NCI-H2196 (cell line): ENCODE results near the gene ILK.

ENCODE experiments used
- DNase-seq: peaks from one replicate; lab custom pipeline; 2025; ENCODE audit not compliant: unreplicated experiment; lab: John Stamatoyannopoulos, UW

Gene ILK

DNA sequence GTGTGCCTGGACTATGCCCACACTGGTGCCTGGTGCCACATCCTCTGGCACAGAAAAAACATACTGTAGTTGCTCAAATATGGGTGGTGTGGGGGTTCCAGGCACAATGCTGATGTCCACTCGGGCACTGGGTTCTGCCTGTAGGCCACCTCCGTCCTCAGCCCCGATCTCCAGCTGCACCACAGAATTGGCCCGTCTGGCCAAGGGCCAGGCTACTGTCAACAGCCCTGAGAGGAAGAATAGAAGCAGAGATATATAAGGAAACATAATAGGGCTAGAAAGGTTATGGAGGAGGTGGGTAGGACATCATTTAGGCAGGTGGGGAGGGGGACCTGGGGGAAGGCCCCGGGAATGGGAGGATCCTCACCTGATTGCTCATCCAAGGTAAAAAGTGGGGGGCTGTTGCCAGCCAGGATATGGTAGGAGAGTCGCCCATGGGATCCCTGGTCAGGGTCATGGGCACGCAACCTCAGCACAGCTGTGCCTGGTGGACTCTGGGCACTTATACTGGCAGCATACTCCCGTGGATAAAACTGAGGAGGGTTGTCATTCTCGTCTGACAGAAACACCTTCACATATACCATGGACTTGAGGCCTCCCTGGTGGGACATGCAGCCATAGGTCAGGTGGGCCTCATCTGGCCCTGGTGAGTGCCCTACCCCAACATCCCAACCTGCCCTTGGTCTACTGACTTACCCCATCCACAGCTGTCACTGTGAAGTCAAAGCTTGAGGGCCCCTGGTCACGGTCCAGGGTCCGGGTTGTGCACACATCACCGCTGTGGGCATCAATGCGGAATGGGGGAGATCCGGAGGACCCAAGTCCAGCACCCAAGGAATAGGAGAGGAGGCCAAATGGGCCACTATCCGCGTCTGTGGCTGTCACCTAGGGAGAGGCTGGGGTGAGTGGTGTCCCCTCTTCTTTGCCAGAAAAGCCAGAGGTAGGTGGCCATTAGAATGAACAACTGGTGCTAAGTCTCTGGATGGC lies 30.1 kb downstream of the ILK start:
- no peak for DNase-seq

DNA sequence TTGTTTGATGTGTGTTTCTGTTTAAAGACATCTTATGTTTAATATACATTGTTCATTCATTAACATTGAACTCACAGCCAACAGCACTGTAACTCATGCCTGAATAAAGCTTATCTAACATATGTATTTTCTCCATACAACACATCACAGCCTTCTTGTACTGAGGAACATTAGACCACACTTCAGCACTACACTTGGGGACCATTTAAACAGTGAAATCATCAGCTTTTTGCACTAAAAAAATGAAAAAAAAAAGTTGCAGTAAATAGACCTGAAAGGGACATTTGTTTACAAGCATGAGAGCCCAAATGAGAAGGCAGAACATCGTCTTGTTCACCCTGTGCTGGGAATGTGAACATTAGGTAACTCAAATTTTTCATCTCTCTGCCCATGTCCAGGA lies 31.0 kb downstream of the ILK start:
- no peak for DNase-seq

DNA sequence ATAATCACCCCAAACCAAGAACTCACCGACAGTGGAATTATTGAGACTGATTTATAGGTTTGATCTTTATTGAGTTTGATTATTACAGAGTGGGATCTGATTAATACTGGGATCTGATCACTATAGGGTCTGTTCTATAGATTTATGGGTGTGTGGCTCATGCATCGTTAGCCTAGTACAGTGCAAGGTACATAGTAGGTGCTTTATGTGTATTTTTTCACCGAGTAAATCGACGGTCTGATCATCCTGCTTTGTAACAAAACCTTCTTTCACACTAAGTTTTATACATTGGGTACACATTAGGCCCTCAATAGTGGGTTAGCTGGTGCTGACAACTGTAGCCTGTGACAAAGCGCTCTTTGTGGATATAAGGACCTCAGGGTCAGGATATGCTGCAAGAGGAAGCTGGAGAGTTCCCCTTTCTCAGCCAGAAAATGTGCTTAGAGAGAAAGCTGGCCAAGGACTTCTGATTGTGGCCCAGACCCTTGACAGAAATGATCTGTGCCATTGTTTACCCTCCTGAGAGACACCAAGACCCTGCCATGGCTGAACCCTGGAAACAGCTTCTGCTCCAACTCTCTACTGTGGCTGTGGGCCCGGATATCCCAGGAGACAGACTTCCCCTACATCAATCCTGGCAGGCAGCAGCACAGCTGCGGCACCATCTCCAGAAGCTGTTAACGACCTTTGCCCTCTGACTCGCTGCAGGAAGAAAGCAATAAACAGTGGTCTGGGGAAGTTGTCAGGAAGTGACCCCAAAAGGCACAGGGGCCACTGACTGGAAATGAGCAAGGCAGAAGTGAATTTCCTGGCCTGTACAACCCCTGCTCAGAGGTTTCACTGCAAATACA lies 31.7 kb downstream of the ILK start:
- DNase-seq: no peak

DNA sequence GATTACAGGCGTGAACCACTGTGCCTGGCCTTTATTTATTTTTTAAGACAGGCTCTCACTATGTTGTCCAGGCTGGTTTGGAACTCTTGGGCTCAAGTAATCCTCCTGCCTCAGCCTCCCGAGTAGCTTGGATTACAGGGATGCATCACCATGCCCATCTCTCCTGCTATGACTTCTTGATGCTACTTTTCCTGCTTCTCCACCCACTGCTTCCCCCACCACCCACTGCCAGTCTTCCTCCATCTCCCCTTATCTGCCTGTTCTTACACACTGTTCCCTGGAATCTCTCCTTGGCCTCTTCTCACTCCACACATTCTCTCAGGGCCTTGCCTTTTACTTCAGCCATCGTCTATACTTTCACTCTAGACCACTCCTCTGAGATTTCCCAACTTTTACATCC lies 32.9 kb downstream of the ILK start:
- DNase-seq: no peak

DNA sequence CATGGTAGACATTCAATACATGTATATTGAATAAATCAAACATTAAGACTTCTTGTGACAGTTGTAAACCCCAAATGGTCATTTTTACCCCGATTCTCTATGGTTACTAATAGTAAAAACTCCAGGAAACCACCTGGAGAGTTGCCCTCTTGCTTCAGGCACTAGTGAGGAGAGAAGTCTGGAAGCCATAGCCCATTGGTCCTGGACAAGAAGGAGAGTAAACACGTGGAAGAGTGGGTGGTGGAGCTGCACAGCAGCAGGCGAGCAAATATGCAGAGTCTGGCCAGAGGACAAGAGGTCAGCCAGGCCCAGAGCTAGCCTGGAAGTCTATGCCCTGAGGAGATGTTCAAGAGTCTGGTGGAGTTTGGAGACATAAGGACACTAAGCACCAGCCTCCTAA lies 34.3 kb downstream of the ILK start:
- DNase-seq: peak; percentile 35

DNA sequence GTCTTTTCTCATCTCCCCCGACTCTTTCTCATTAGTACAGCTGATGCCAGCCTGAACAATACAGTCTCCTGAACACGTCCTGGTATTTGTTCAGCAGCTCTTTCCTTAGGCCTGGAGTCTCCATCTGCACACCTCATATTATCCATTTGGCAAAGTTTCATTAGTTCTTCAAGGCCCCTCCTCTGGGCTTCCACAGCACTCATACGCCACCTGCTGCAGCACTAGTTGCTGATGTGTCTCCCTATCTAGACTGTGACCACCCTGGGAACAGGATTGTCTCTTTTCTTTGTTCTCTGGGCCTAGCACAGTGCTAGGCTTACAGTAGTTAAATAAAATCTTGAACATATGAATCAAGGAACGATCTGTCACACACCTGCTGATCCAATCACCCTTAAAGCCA lies 34.9 kb downstream of the ILK start:
- DNase-seq: peak; percentile 30

DNA sequence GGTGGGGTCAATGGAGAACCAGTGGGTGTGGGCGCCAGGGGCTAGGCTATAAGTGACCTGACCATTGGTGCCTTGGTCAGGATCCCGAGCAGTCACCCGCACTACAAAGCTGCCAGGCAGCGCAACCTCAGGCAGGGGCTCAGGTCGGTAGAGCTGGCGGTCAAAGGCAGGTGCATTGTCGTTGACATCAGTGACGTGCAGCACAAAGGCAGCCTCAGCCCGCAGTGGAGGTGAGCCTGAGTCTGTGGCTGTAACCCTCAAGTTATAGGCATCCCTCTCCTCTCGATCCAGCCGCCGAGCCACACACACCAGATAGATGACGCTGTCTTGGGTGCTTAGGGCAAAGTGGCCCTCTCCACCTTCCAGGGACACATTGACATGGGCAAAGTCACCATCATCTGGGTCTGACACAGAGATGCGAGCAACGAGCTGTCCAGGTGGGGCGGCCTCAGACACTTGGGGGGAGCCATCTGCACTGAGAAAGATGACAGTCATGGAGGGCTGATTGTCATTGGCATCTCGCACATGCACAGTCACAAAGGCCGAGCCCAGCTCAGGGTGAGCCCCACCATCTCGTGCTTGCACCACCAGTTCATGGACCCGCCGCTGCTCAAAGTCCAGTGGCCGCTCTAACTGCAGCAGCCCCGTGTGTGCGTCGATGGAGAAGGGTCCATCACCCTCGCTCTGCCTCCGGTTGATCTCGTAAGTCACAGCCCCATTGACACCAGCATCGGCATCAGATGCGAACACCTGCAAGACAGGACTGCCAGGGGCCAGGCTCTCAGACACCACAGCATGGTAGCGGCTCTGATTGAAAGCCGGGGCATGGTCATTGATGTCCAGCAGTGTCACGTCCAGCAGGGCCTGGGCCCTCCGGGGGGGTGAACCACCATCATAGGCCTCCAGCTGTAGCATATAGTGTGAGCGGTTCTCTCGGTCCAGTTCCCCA lies 36.7 kb downstream of the ILK start:
- DNase-seq: no peak

DNA sequence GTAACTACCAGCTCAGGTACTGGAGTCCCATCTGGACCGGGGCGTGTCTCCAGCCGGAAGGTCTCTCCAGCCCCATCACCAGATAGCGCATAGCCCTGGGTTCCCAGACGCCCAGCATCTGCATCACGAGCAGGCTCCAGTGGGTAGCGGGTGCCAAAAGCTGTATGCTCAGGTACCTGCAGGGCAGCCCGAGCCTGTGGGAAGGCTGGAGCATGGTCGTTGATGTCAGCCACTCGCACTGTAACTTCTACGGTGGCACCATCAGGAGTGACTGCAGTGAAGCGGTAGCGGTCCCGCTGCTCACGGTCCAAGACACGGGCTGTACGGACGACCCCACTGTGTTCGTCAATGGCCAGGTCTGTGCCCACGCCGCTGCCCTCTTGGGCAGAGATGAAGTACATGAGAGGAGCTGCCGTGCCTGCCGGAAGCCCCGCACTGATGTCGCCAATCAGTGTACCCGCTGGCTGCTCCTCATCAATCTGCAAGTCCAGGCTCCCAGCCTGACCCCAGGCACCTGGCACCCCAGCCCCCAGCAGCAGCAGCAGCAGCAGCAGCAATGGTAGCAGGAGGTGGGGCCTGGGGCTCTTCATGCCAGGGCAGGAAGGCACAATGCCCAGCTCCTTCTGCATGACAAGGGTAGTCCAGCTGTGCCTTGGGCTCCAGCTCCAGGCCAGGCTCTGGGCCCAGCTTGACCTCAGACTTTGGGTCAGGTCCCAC lies 37.6 kb downstream of the ILK start:
- DNase-seq: no peak

DNA sequence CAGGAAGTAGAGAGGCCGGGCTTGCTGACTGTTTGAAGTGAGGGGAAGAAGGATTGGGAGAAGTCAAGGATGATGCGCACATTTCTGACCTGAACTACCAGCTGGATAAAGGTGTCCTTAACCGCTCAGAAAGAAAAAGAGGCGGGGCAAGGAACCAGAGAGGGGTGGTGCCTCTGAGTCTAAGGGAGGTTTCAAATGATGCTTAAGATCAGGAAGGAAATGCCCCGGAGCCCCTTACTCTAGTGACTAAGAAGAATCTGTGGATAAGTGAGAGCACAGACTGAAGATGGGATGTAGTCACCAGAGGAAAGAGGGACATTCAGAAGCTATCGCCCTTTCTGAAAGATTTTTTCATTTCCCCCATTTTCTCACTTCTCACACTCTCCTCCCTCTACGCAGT lies 39.4 kb downstream of the ILK start:
- DNase-seq: no peak

DNA sequence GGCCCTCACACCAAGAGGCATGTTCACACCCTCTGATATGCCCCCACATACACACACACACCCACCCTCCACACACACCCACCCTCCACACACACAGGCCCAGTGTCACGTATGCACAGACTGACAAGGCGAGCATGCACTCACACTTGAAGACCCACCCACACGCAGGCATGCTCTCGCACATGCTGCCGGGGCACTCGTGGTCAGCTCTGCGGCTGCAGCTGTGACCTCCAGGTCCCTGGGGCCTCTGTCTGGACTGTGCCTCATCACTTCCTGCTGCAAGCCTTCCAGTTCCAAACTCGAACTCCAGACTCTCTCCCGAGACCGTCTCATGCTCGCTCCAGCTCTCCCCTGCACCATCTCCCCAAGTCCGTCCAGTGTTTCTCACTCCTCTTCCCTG lies 42.5 kb downstream of the ILK start:
- DNase-seq: no peak

DNA sequence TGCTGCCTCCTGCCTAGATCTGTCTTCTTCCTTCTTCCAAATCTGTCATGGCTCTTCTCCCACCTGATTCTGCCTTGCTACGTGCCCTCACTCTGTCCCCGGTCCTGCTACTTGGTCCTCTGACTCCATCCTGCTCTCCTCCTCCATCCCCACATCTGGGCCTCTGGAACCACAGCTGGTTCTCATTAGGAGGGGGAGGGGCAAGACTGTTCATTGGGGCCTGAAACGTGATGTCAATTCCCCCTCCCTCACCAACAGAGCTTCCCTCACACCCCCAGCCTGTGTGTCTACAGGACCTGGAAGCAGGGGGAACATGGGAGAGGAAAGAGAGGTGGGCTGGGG lies 43.0 kb downstream of the ILK start:
- no peak for DNase-seq

DNA sequence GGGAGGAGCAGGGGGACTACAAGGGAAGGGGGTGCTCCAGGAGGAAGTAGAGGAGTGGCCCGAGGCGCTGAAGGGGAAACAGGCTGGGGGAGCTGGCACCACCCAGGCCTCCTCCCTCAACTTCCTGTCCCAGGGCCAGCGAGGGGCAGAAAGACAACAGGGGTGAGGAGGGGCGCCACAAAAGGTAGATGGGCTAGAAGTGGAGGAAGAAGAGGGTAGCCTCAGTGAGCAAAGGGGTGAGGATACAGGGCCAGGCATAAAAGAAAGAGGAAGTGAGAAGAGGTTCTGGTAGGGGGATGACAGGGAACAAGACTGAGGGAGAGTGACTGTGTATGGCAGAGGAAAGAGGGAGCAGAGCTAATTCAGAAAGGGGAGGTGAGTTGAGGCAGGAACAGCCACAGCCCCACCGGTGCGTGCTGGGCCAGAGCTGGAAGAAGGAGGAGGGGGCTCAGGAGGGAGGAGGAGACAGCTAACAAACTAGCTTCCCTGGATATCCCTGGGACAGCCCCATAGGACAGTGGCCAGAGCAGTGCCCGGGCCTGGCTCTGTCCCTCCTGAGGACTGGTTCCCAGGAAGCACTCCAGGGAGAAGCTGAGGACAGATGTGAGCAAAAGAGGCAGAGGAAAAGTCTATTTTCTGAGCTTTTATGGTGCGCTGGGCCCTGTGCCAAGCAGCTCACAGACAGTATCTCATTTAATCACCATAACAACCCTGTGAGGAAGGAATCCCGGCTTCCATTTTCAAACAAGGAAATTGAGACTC lies 43.5 kb downstream of the ILK start:
- no peak for DNase-seq

DNA sequence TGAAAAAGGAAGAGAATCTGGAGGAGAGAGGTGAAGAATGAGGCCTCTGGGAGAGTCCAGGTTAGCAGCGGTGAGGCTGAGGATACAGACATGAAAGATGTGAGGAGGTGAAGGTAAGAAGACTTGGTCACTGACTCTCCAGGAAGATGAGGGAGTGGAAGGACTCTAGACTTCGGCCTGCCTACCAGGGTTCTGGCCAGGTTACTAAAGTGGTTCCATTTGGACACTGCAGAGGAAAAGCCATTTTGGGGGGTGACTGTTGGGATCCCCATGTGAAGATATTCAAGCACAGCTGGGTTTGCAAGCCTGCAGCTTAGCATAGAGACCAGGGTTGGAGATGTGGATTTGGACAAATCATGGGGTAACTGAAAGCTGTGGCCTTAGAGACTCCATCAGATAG lies 44.3 kb downstream of the ILK start:
- no peak for DNase-seq

DNA sequence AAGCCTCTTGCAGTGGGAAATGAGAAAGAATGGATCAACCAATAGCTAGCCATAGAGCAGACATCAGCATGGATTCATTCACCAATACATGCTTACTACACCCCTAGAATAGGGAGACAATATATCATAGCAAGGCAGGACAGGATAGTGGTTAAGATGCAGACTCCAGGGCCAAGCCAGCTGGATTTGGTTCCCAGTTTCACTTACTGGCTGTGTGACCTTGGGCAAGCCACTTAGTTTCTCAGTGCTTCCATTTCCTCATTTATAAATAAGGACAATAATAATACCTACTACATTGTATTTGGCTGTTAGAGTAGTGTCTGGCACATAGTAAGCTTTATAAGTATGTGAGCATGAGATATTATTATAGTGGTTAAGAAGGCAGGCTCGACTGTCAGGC lies 44.9 kb downstream of the ILK start:
- no peak for DNase-seq

DNA sequence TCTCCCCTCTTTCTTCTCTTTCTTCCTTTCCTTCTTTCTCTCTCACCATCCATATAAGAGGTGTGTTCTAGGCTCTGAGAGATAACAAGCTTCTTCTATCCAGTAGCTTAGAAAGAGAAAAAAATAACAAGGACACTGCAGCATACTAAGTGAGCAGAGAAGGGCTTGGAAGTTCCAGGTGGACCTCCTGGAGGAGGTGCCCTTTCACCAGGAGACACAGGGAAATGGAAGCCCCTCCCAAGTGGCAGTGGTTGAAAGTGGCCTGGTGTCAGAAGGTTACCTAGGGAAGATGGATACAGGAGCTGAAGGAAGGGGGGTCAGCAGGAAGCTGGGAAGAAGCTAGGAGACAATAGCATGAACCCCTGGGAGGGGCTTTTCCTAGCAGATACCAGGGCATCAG lies 46.5 kb downstream of the ILK start:
- no peak for DNase-seq

DNA sequence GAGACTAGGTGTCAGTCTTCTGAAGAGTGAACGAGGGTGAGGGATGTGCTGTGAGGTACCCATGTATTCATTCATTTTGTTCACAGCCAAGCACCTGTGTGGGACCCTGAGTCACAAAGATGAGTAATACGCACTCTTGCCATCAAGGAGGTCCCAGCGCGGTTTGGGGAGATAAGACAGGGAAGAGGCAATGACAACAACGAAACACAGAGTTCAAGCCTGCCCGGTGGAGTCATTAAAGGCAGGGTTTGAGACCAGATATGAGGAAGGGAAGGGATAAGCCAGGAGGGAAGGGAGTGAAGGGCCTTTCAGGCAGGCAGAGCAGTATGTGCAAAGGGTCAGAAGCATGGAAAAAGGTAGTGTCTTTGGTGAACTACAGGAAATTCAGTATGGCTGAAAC lies 47.4 kb downstream of the ILK start:
- DNase-seq: no peak

DNA sequence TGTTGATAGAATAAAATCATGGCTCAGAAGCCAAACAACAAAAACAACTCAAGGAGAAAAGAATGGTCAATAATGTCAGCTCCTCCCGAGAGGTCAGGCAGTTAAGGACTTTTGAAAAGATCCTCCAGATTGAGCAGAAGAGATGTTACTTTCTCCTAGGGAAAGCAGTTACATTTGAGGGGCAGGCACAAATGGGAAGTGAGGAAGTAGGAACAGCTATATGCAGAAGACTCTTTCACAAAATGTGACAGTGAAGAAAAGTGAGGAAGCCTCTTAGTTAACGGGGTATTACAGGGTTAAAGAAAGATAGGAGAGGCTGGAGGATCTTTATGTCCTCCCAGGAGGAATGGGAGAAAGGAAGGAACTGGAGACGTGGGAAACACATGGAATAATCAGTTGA lies 48.6 kb downstream of the ILK start:
- no peak for DNase-seq

DNA sequence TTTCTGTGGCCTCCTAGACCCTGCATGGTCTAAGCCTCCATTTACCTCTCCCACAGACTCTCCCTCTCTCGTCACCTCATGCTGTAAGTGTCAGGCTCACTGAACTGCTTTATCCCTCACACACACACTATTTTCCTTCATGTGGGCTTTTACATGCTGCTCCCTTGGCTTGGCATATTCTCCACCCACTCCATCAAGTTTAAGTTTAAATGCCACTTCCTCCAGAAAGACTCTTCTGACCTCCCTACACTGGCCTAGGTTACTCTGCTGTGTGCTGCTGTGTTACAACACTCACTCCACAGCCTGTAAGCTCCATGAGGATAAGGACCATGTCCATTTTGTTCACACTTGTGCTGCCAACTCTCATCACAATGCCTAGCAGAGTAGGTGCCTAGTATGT lies 49.5 kb downstream of the ILK start:
- no peak for DNase-seq

DNA sequence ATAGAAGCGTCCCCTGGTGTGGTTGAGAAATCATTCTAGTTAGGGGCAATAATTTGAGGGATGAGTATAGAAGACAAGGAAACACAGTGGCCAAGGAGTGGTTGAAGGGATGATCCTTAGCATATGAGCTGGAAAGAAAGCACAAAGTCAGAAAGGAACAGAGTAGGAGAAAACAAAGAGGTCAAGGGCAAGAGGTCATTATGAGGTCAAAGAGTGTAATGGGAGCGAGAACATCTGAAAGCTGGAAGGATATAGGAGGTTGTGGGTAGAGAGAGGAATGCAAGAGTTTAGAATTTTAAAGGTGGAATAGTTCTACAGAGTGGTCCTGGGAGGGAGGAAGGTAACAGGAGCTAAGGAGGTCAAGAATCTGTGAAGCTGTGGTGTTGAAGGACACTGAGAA lies 50.1 kb downstream of the ILK start:
- no peak for DNase-seq
